GM23248 (cell line): ENCODE results near the gene TLE2.

ENCODE experiments used
- EZH2 ChIP-seq: fragments of 200-600 bp; sonication (generic); IDR thresholded peaks from 2 replicates; pipeline ENCODE4 v1.6.1; 2018; ENCODE audit warnings: antibody characterized with exemption, mild to moderate bottlenecking; ENCODE audit not compliant: insufficient read depth, poor library complexity, severe bottlenecking
- EZH2phosphoT487 ChIP-seq: fragments of 200-600 bp; sonication (generic); IDR thresholded peaks from 2 replicates; pipeline ENCODE4 v1.6.1; 2018; ENCODE audit warnings: antibody characterized with exemption, moderate library complexity, mild to moderate bottlenecking, low read depth; ENCODE audit not compliant: insufficient read depth

- no peak for TF ChIP-seq EZH2
- no peak for TF ChIP-seq EZH2phosphoT487
Observed at GRCh38 chr19:2949939-2950285, 79.2 kb downstream of the TLE2 start.
